Parathyroid adenoma (tissue), 2 donors: ENCODE data around the gene ZNF236.
"Not testable (repeated sequence)": the region's sequence is repeated elsewhere in the genome, so short reads cannot be mapped to it uniquely, and the experiment has no call there.

ENCODE experiments used
- H2AFZ ChIP-seq: fragments of 300-600 bp; sonication (generic); one replicate; pipeline ENCODE4 v1.7.0; 2017; ENCODE audit warnings: antibody characterized with exemption, mild to moderate bottlenecking
- H3K27ac ChIP-seq: fragments of 300-600 bp; sonication (generic); one replicate; pipeline ENCODE4 v1.7.0; 2017
- H3K27me3 ChIP-seq: fragments of 300-600 bp; sonication (generic); one replicate; pipeline ENCODE4 v1.7.0; 2017; ENCODE audit warnings: low read length; ENCODE audit not compliant: control insufficient read depth, insufficient read depth
- H3K36me3 ChIP-seq: fragments of 300-600 bp; sonication (generic); one replicate; pipeline ENCODE4 v1.7.0; 2017; ENCODE audit warnings: low read length; ENCODE audit not compliant: control insufficient read depth, insufficient read depth
- H3K4me1 ChIP-seq: fragments of 300-600 bp; sonication (generic); one replicate; pipeline ENCODE4 v1.7.0; 2017; ENCODE audit warnings: control low read depth
- H3K4me2 ChIP-seq: fragments of 300-600 bp; sonication (generic); one replicate; pipeline ENCODE4 v1.7.0; 2017; ENCODE audit warnings: low read length
- H3K4me3 ChIP-seq: fragments of 300-600 bp; sonication (generic); one replicate; pipeline ENCODE4 v1.7.0; 2017; ENCODE audit warnings: low read depth, low read length
- H3K79me2 ChIP-seq: fragments of 300-600 bp; sonication (generic); one replicate; pipeline ENCODE4 v1.7.0; 2017; ENCODE audit warnings: control low read depth
- H3K9ac ChIP-seq: fragments of 300-600 bp; sonication (generic); one replicate; pipeline ENCODE4 v1.7.0; 2017; ENCODE audit warnings: mild to moderate bottlenecking
- H3K9me3 ChIP-seq: fragments of 300-600 bp; sonication (generic); one replicate; pipeline ENCODE4 v1.7.0; 2017; ENCODE audit warnings: low read length; ENCODE audit not compliant: control insufficient read depth
- CTCF ChIP-seq: fragments of 300-600 bp; sonication (generic); IDR thresholded peaks from one replicate; pipeline ENCODE4 v1.7.0; 2017; ENCODE audit warnings: antibody characterized with exemption, mild to moderate bottlenecking
- donor health status: primary hyperparathyroidism.

Gene ZNF236

GRCh38 chr18:76806301-76806700 lies 16.1 kb upstream of the ZNF236 start:
- no peak for TF ChIP-seq CTCF
- Histone ChIP-seq H3K27me3 (no peaks in the 10 kb centered on the region), H3K36me3 (no peaks in the 10 kb centered on the region), H3K4me2 (no peak overlapping the region), H3K9me3 (no peaks in the 10 kb centered on the region), H3K9ac (no peak overlapping the region), H3K4me1 (peaks cover 4% of the 10 kb centered on the region), H2AFZ (no peak overlapping the region), H3K79me2 (no peaks in the 10 kb centered on the region), H3K27ac (no peak overlapping the region), H3K4me3 (no peak overlapping the region)

- Histone ChIP-seq H3K4me2 (no peak overlapping the region), H3K27me3 (no peaks in the 10 kb centered on the region), H2AFZ (no peak overlapping the region), H3K36me3 (no peaks in the 10 kb centered on the region), H3K9ac (no peak overlapping the region), H3K4me3 (no peak overlapping the region), H3K27ac (no peak overlapping the region), H3K9me3 (no peaks in the 10 kb centered on the region), H3K79me2 (no peaks in the 10 kb centered on the region), H3K4me1 (peaks cover 4% of the 10 kb centered on the region)
- no peak for TF ChIP-seq CTCF
These were observed 13.8 kb upstream of the ZNF236 start for GRCh38 chr18:76808561-76808960.

GRCh38 chr18:76811530-76811929 lies 10.8 kb upstream of the ZNF236 start:
- not testable (repeated sequence) for H3K36me3 ChIP-seq, H3K4me3 ChIP-seq, H3K4me1 ChIP-seq, H2AFZ ChIP-seq, H3K27me3 ChIP-seq, H3K9ac ChIP-seq, H3K4me2 ChIP-seq, H3K27ac ChIP-seq, H3K9me3 ChIP-seq, H3K79me2 ChIP-seq

DNA sequence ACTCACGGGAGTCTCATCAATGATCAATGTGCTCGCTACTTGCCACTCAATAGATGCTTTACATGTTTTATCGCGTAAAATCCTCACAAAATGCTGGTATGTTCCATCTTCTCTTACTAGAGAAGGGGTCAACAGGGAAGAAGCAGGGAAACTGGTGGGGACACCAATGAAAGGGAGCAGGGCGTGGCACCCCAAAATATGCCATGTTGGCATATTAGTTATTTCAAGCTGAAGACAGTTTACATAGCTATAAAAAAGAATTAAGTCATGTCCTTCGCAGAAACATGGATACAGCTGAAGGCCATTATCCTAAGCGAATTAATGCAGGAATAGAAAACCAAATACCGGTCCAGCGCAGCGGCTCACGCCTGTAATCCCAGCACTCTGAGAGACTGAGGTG lies 8.1 kb upstream of the ZNF236 start:
- Histone ChIP-seq H2AFZ (no peak overlapping the region), H3K36me3 (no peaks in the 10 kb centered on the region), H3K79me2 (no peaks in the 10 kb centered on the region), H3K27ac (no peak overlapping the region), H3K9me3 (no peaks in the 10 kb centered on the region), H3K4me1 (no peaks in the 10 kb centered on the region), H3K9ac (no peak overlapping the region), H3K4me2 (no peak overlapping the region), H3K4me3 (no peak overlapping the region), H3K27me3 (no peaks in the 10 kb centered on the region)
- TF ChIP-seq CTCF: no peak

- Histone ChIP-seq H3K4me3 (no peak overlapping the region), H3K9ac (no peak overlapping the region), H3K4me2 (no peak overlapping the region), H3K9me3 (no peaks in the 10 kb centered on the region), H3K27me3 (no peaks in the 10 kb centered on the region), H3K4me1 (peaks cover 2% of the 10 kb centered on the region), H2AFZ (no peak overlapping the region), H3K79me2 (peaks cover 3% of the 10 kb centered on the region), H3K27ac (no peak overlapping the region), H3K36me3 (no peaks in the 10 kb centered on the region)
- no peak for TF ChIP-seq CTCF
These were observed 6.2 kb upstream of the ZNF236 start for GRCh38 chr18:76816127-76816526.
